HG02852 (cell line): ENCODE results near the gene DENND1A.
"Not testable (repeated sequence)": the region's sequence is repeated elsewhere in the genome, so short reads cannot be mapped to it uniquely, and the experiment has no call there.

Source experiments
- ATAC-seq: cut with Tn5 transposase; IDR thresholded peaks from one replicate; pipeline ENCODE4 v1.9.1; 2021; ENCODE audit warnings: mild to moderate bottlenecking, moderate library complexity; ENCODE audit not compliant: unreplicated experiment

DENND1A gene

GRCh38 chr9:123925161-123925560 is 4.8 kb downstream of the DENND1A start:
- no peak for ATAC-seq

DNA sequence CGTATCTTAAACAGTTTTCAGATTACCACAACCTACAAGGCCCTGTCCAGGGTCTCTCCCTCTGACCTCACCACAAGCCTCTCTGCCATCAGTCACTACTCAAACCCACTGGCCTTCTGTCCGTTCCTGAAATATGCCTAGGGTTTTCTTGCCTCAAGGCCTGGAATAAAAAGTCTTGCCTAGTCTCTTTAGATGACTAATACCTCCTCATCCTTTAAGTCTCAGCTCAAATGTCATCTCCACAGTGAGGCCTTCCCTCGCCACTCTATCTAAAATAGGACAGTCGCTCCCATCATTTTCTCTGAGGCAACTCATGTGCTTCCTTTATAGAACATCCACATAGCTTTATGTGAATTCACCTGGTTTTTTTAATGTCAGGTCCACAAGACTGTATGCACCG is 5.2 kb downstream of the DENND1A start:
- no peak for ATAC-seq

DNA sequence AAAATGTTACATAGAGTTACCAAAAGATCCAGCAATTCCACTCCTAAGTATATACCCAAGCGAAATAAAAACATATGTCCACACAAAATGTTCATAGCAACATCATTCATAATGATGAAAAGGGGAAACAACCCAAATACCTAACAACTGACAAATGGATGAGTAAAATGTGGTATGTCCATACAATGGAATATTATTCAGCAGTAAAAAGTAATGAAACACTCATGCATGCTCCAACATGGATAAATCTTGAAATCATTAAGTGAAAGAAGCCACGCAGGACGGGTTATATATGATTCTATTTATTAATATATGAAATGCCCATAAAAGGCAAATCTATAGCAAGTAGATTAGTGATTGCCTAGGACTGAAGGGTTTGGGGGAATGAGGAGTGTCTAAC is 6.0 kb downstream of the DENND1A start:
- no peak for ATAC-seq

GRCh38 chr9:123923377-123923776 is 6.5 kb downstream of the DENND1A start:
- no peak for ATAC-seq

- ATAC-seq, result no peak
Observed at GRCh38 chr9:123922911-123923310, 7.0 kb downstream of the DENND1A start.

DNA sequence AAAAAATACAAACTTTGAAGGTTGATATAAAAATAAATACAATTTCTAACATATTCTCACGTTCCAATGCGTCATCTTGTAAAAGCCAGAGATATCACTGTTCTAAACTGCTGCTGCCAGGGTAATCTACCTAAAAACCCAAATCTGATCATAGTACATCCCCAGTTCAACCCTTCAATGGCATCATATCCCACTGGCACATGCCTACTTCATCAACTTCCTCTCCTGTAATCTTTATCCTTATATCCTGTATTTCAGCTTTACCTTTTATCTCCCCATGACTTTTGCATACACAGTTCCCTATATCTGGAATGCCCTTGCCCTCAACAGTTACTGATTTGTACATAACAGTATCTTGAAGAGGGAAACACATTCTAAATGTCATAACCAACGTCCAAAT is 7.5 kb downstream of the DENND1A start:
- ATAC-seq, result no peak

- ATAC-seq, result no peak
Observed at GRCh38 chr9:123914517-123915196, 15.3 kb downstream of the DENND1A start.

- no peak for ATAC-seq
Observed at GRCh38 chr9:123912167-123912897, 17.6 kb downstream of the DENND1A start.

GRCh38 chr9:123911024-123911423 is 18.9 kb downstream of the DENND1A start:
- no peak for ATAC-seq

GRCh38 chr9:123909192-123909591 is 20.7 kb downstream of the DENND1A start:
- ATAC-seq, result not testable (repeated sequence)

DNA sequence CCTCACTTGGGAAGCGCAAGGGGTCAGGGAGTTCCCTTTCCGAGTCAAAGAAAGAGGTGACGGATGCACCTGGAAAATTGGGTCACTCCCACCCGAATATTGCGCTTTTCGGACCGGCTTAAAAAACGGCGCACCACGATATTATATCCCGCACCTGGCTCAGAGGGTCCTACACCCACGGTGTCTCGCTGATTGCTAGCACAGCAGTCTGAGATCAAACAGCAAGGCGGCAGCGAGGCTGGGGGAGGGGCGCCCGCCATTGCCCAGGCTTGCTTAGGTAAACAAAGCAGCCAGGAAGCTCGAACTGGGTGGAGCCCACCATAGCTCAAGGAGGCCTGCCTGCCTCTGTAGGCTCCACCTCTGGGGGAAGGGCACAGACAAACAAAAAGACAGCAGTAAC is 26.4 kb downstream of the DENND1A start:
- ATAC-seq, result not testable (repeated sequence)

GRCh38 chr9:123894822-123895221 is 35.1 kb downstream of the DENND1A start:
- no peak for ATAC-seq

DNA sequence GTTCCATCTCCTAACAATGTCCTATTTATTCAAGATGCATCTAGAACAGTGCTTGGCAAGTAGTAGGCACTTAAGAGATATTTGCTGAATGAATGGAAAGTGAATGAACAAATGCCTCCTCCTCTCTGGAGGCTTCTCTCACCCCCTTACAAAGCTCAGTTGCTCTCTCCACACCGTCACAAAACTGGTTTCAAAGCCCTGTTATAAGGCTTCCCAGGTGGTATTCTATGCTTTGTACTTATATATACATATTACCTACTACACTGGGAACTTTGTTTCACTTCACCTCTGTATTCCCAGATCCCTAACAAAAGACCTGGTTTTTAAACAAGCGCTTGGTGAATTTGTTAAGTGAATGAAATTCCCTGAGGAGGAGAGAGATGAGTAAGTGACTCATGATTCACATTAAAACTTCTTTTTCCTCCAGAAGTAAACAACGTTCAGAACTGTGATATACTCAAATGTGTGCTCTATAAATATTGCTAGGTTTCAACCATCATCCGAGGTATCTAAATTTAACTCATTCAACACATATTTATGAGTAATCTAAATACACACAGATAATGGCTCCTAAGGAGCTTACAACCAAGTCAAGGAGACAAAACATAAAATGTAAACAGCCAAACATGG is 36.0 kb downstream of the DENND1A start:
- no peak for ATAC-seq

DNA sequence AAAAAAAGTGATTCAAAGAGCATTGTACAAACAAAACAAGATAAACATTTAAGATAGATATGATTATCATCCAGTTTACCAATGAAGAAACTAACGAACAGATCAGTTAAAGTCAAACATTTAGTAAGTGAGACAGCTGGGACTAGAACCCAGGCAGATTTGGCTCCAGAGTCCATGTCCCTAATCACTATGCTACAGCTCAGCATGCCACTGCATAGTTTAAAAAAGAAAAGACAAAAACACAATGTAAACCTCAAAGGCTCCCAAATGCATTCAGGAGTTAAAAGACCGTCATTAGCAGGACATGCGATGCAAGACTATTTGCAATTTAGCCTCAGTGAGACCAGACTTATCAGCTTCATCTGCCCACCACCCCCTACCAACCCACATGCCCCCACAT is 36.8 kb downstream of the DENND1A start:
- no peak for ATAC-seq

GRCh38 chr9:123887837-123888236 is 42.1 kb downstream of the DENND1A start:
- ATAC-seq, result no peak

GRCh38 chr9:123885834-123886233 is 44.1 kb downstream of the DENND1A start:
- ATAC-seq, result not testable (repeated sequence)

GRCh38 chr9:123883634-123884033 is 46.3 kb downstream of the DENND1A start:
- no peak for ATAC-seq

GRCh38 chr9:123881604-123882003 is 48.3 kb downstream of the DENND1A start:
- no peak for ATAC-seq

GRCh38 chr9:123880420-123880819 is 49.5 kb downstream of the DENND1A start:
- no peak for ATAC-seq

DNA sequence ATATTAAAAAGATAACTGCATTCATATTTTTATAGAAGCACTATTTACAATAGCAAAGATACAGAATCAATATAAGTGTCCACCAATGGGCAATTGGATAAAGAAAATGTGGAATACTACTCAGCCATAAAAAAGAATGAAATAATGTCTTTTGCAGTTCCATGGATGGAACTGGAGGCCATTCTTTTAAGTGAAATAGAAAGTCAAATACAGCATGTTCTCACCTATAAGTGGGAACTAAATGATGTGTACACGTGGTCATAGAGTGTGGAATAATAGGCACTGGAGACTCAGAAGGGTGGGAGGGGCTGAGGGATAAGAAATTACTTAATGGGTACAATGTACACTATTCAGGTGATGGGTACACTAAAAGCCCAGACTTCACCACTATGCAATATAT is 53.2 kb downstream of the DENND1A start:
- no peak for ATAC-seq

DNA sequence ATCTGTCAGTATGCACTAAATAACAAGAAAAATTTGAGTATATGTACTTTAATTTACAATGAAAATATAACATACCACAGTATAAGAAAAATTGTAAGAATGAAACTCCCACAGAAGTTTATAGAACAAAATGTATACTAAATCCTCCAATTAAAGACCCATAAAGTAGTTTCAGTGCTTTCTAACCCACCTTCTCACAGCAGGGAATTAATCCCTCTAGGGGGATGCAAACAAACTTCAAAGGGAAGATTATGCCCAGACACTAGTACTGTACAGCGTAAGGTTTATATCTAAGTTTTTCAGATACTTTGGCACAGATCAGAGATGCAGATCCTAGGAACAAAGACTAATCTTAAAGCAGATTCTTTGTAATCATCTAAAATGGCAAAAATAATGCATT is 57.2 kb downstream of the DENND1A start:
- no peak for ATAC-seq

DNA sequence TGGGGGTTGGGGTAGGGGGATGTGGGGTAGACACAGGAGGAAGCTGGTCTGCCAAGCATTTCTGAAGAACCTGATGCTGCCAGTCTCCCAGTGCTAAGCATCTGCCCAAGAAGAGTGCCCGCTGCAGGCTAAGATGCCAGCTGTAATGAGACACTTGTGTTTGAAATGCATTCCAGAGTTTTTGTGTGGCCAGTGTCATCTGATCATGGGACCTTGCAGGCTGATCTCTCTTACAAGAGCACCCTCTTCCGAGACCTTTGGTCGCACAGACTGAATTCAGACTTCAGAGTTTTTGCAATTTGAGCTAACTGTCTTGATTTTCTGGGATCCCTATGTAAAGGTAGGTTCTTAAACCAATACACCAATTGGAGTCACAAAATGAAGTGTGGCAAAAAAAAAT is 58.1 kb downstream of the DENND1A start:
- no peak for ATAC-seq
